ENCODE results near the gene NOX3.

GRCh38 chr6:155408231-155408630 lies 47.4 kb downstream of the NOX3 start:
- TF ChIP-seq EZH2 (IDR thresholded peaks at IDR 0.05) (no peak), POLR2AphosphoS5 (IDR thresholded peaks at IDR 0.05; ENCODE audit: borderline replicate concordance, low read depth, low read length) (no peak)
